SIG-M5 treated with dmso at 0.1 percent for 504 hours (cell line): Measurements from ENCODE around the gene ENOSF1.

Experiments
- DNase-seq: peaks from one replicate; lab custom pipeline; 2025; ENCODE audit not compliant: unreplicated experiment; lab: John Stamatoyannopoulos, UW

Gene ENOSF1

DNA sequence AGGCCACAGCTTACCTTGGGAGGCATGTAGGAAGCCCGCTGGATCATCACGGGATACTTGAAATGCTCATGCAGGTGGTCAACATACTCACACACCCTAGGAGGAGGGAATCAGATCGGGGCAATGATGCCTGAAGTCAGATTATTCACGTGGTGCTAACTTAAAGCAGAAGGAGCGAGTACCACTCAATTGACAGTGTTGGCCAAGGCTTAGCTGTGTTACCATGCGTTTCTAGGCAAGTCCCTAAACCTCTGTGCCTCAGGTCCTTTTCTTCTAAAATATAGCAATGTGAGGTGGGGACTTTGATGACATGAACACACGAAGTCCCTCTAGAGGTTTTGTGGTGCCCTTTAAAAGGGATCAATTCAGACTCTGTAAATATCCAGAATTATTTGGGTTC, 37.1 kb downstream of the ENOSF1 start:
- DNase-seq = no peak

DNA sequence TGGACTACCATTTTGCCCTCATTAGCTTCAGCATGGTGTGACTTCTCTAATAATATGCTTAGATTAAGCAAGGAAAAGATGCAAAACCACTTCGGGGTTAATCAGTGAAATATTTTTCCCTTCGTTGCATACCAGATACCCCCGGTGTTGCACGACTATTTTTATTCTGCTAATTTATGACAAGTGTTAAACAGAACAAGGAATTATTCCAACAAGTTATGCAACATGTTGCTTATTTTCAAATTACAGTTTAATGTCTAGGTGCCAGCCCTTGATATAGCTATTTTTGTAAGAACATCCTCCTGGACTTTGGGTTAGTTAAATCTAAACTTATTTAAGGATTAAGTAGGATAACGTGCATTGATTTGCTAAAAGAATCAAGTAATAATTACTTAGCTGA, 38.7 kb downstream of the ENOSF1 start:
- no peak for DNase-seq

DNA sequence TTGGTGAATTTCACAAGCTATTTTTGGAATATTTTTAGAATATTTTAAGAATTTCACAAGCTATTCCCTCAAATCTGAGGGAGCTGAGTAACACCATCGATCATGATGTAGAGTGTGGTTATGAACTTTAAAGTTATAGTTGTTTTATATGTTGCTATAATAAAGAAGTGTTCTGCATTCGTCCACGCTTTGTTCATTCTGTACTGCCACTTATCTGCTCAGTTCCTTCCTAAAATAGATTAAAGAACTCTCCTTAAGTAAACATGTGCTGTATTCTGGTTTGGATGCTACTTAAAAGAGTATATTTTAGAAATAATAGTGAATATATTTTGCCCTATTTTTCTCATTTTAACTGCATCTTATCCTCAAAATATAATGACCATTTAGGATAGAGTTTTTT, 39.1 kb downstream of the ENOSF1 start:
- no peak for DNase-seq

DNA sequence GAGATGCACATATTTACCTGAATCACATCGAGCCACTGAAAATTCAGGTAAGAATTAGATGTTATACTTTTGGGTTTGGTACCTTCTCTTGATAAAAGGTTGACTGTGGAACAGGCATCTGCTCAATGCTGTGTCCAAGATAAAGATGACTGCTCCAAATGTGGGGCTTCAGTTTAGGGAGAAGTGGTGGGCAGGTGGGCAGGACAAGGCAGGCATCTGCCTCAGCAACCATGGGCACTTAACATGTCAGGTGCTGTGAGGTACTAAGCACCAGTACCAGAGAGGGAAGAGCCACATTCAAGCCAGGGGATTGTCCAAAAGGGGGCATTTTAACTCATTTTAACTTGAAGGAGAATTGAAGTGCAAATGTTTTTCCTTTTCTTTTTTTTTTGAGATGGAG, 41.0 kb downstream of the ENOSF1 start:
- no peak for DNase-seq

DNA sequence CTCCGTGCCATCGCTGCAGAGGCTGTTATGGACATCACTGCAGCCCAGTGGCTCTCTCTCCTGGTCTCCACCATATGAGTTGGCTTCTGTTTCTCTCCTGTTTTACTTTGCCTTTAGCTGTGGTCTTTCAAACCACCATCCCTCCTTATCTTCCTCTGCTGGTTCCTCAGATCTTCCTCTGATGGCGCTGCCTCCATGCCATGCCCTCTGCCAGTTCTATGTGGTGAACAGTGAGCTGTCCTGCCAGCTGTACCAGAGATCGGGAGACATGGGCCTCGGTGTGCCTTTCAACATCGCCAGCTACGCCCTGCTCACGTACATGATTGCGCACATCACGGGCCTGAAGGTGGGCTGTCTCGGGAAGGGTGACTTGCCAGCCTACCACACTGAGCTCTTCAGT, 41.9 kb downstream of the ENOSF1 start:
- no peak for DNase-seq

- DNase-seq = no peak
Observed at GRCh38 chr18:669077-669476, 43.4 kb downstream of the ENOSF1 start.

GRCh38 chr18:668260-668659, 44.2 kb downstream of the ENOSF1 start:
- DNase-seq = no peak

DNA sequence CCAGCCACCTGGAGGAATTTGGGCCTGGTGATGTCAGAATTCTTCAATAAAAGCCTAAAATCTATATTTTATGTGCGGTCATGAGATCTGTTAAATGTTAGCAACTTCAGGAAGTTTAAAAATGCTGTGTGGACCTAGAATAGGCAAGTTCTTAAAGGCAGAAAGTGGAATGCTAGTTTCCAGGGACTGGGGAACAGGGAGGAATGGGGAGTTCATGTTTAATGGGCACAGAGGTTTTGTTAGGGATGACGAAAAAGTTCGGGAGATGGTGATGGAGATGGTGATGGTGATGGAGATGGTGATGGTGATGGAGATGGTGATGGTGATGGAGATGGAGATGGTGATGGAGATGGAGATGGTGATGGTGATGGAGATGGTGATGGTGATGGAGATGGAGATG, 45.8 kb downstream of the ENOSF1 start:
- DNase-seq = no peak

DNA sequence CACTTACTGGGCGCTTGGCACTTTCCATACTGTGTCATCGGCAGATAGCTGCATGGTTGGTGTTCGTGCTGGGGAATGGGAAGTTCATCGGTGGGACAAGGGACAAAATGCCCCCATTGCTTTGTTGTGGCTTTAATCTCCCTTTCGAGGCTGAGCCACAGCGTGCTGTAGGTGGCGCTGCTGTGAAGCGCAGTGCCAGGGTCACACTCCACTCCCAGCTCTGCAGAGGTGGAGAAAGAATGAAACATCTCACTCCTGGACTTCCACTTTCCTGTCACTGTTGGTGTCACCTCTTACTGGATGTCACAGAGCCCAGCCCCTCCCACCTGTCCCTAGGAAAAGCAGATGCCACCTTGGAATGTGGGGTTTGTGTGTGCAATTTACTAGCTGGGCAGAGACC, 46.3 kb downstream of the ENOSF1 start:
- no peak for DNase-seq

DNA sequence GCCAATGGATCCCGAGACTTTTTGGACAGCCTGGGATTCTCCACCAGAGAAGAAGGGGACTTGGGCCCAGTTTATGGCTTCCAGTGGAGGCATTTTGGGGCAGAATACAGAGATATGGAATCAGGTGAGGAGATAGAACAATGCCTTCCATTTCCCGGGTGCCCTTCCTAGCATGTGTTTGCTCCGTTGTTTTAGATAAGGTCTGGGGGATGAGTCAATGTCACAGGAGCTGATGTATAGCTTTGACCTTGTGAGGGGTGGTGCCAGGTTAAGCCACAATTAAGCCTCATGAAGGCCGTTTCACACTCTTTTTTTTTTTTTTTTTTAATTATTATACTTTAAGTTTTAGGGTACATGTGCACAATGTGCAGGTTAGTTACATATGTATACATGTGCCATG, 50.2 kb downstream of the ENOSF1 start:
- no peak for DNase-seq

GRCh38 chr18:659597-659996, 52.8 kb downstream of the ENOSF1 start:
- no peak for DNase-seq

- DNase-seq = no peak
Observed at GRCh38 chr18:658947-659533, 53.4 kb downstream of the ENOSF1 start.

GRCh38 chr18:658001-658946, 54.2 kb downstream of the ENOSF1 start:
- DNase-seq = peak; percentile 90

DNA sequence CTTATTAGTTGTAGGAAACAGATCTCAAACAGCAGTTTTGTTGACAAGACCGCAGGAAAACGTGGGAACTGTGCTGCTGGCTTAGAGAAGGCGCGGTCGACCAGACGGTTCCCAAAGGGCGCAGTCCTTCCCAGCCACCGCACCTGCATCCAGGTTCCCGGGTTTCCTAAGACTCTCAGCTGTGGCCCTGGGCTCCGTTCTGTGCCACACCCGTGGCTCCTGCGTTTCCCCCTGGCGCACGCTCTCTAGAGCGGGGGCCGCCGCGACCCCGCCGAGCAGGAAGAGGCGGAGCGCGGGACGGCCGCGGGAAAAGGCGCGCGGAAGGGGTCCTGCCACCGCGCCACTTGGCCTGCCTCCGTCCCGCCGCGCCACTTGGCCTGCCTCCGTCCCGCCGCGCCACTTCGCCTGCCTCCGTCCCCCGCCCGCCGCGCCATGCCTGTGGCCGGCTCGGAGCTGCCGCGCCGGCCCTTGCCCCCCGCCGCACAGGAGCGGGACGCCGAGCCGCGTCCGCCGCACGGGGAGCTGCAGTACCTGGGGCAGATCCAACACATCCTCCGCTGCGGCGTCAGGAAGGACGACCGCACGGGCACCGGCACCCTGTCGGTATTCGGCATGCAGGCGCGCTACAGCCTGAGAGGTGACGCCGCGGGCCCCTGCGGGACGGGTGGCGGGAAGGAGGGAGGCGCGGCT, 55.0 kb downstream of the ENOSF1 start, which contains the start of gene TYMS:
TSS of gene TYMS (plus strand) at position 343 of the 690 bp plus-strand sequence. CDS start at position 433, 90 bp downstream.
- DNase-seq = peak; percentile 84

- DNase-seq = no peak
Observed at GRCh38 chr18:655445-655844, 57.0 kb downstream of the ENOSF1 start.

DNA sequence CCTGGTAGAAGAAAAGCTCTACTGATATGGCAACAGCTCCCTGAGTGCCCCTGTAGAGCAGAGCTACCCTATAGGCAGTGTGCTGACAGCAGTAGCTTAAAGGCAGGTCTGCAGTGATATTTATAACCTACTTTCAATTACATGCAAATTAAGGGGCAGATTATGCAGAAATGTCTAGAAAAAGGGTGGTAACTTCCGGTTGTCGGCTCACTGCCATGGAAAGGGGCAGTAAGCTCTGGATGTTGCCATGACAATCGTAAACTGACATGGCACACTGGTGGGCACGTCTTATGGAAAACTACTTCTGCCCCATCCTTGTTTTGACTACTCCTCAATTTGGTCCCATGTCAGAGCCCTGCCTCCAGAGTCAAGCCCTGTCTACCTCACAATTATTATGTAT, 57.8 kb downstream of the ENOSF1 start:
- no peak for DNase-seq

DNA sequence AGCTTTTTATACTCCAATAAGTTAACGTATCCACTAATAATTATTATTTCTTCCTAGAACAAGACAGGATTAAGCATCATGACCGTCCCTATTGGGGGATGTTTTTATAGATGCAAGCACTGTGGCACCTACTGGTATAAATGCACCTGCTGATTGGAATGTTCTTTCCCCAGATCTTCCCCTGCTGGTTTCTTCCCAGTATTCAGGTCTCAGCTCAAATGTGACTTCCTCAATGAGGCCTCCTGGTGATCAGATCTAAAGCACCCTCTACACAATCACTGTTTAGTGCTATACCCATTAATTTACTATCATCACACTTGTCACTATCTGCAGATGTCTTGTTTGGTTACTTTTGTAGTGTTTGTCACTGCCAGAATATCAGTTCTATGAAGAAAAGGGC, 58.9 kb downstream of the ENOSF1 start:
- no peak for DNase-seq

GRCh38 chr18:652131-652530, 60.3 kb downstream of the ENOSF1 start:
- DNase-seq = no peak

GRCh38 chr18:650428-650858, 62.0 kb downstream of the ENOSF1 start:
- DNase-seq = peak; percentile 88

DNA sequence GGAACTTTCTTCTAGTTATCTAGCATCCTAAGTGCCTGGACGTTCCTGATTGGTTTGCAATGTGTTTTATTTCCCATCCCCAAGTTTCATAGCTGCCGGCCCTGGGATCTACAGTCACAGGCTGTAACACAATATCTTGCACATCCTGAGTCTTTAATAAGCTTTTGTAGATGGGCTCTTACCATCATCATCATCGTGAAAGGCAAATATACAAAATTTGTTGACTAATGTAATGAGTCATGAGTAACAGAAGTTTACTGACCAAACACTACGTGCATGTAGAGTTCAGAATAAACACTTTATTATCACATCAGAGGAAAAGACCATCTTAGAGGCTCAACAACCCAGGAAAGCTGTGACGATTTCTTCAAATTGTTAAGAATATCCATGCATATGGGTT, 63.1 kb downstream of the ENOSF1 start:
- DNase-seq = no peak

DNA sequence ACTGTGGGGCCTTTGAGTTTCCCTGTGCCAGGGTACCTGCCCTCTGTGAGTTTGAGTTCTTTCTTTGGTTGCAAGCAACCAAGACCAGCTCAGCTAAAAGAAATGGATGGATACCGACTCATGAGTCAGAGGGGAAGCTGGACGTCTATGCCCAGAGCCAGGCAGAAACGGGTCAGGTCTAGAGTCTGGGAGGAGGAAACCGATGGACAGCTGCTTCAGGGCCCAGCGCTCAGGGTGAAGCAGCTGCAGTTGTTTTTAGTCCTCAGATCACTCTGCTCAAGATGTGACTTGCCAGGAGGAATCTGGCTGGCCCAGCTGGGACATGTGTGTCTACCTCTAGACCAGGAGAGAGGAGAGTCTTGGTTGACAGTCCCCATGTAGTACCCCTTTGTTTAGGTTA, 65.1 kb downstream of the ENOSF1 start:
- no peak for DNase-seq
